SK-N-SH (cell line): ENCODE data around the gene PDE6B.

ENCODE experiments used
- EP300 ChIP-seq, 2 experiments: IDR thresholded peaks; 2 replicates each; pipeline versions ENCODE4 v1.4.0 to v1.6.1; 2012; ENCODE audit warnings: borderline replicate concordance in 1 of 2, low read depth in 1 of 2, low read length in 1 of 2
- JUND ChIP-seq: IDR thresholded peaks from 2 replicates; pipeline ENCODE4 v1.4.0; 2012
- MAX ChIP-seq: IDR thresholded peaks from 2 replicates; pipeline ENCODE4 v1.4.0; 2012; ENCODE audit warnings: low read depth
- MXI1 ChIP-seq: IDR thresholded peaks from 2 replicates; pipeline ENCODE4 v1.6.1; 2012; ENCODE audit warnings: mild to moderate bottlenecking, low read depth, low read length, improper control_type of control experiment
- PBX3 ChIP-seq: IDR thresholded peaks from 2 replicates; pipeline ENCODE4; 2012
- POLR2AphosphoS5 ChIP-seq: IDR thresholded peaks from 2 replicates; pipeline ENCODE4 v1.6.1; 2012; ENCODE audit warnings: low read depth, low read length
- RAD21 ChIP-seq: IDR thresholded peaks from 2 replicates; pipeline ENCODE4 v1.6.1; 2012; ENCODE audit warnings: mild to moderate bottlenecking, low read length
- REST ChIP-seq: IDR thresholded peaks from 2 replicates; pipeline ENCODE4 v1.6.1; 2012; ENCODE audit warnings: mild to moderate bottlenecking, low read depth, low read length, moderate library complexity
- RFX5 ChIP-seq: IDR thresholded peaks from 2 replicates; pipeline ENCODE4 v1.6.1; 2012; ENCODE audit warnings: mild to moderate bottlenecking, improper control_type of control experiment, low read length
- TAF1 ChIP-seq: IDR thresholded peaks from 2 replicates; pipeline ENCODE4 v1.6.1; 2012; ENCODE audit warnings: low read depth, mild to moderate bottlenecking, low read length, moderate library complexity, borderline replicate concordance
- TEAD4 ChIP-seq: IDR thresholded peaks from 2 replicates; pipeline ENCODE4 v1.4.0; 2012; ENCODE audit warnings: mild to moderate bottlenecking, borderline replicate concordance; ENCODE audit not compliant: insufficient read depth
- YY1 ChIP-seq: IDR thresholded peaks from 2 replicates; pipeline ENCODE4 v1.4.0; 2012; ENCODE audit warnings: low read depth, mild to moderate bottlenecking
- TF ChIP-seq, protein P1 (sequence below): fragments of 200-600 bp; sonication (generic); IDR thresholded peaks from 2 replicates; pipeline ENCODE4 v1.6.1; 2017; ENCODE audit warnings: antibody characterized with exemption, mild to moderate bottlenecking, moderate library complexity
- TF ChIP-seq, protein P2 (sequence below): IDR thresholded peaks from 2 replicates; pipeline ENCODE4 v1.4.0; 2012; ENCODE audit warnings: low read depth, borderline replicate concordance

DNA sequence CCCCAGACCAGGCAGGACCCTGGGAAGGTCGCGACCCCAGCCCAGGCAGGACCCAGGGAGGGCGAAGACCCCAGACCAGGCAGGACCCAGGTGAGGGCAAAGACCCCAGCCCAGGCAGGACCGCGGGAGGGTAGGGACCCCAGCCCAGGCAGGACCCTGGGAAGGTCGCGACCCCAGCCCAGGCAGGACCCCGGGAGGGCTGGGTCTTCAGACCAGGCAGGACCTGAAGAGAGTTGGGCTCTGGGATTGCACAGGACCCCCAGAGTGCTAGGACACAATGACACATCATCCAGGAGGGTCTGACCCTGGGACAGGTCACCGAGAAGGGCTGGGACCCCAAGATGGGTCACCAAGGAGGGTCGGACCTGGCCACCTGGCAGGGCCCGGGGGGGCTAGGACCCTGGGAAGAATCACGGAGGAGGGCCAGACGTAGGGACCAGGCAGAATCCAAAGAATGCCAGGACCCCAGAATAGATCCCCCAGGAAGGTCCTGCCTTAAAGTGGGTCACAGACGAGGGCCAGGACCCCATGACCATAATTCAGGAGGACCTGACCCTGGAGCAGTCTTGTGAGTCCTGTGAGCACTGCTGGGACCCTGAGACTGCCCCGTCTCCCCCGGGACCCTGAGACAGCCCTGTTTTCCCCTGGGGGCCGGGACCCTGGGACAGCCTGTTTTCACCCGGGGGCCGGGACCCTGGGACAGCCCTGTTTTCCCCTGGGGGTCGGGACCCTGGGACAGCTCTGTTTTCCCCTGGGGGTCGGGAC, 81.6 kb downstream of the PDE6B start:
- TF ChIP-seq, protein P1, sequence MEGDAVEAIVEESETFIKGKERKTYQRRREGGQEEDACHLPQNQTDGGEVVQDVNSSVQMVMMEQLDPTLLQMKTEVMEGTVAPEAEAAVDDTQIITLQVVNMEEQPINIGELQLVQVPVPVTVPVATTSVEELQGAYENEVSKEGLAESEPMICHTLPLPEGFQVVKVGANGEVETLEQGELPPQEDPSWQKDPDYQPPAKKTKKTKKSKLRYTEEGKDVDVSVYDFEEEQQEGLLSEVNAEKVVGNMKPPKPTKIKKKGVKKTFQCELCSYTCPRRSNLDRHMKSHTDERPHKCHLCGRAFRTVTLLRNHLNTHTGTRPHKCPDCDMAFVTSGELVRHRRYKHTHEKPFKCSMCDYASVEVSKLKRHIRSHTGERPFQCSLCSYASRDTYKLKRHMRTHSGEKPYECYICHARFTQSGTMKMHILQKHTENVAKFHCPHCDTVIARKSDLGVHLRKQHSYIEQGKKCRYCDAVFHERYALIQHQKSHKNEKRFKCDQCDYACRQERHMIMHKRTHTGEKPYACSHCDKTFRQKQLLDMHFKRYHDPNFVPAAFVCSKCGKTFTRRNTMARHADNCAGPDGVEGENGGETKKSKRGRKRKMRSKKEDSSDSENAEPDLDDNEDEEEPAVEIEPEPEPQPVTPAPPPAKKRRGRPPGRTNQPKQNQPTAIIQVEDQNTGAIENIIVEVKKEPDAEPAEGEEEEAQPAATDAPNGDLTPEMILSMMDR = no peak
- TF ChIP-seq POLR2AphosphoS5 (no peak), TEAD4 (no peak), TAF1 (no peak), PBX3 (no peak), RFX5 (no peak), MXI1 (no peak), JUND (no peak), YY1 (no peak), REST (no peak), EP300 (IDR thresholded peaks at IDR 0.05; ENCODE audit: borderline replicate concordance in 1 of 2, low read depth in 1 of 2, low read length in 1 of 2) (no peak), RAD21 (no peak), MAX (no peak)
- TF ChIP-seq, protein P2, sequence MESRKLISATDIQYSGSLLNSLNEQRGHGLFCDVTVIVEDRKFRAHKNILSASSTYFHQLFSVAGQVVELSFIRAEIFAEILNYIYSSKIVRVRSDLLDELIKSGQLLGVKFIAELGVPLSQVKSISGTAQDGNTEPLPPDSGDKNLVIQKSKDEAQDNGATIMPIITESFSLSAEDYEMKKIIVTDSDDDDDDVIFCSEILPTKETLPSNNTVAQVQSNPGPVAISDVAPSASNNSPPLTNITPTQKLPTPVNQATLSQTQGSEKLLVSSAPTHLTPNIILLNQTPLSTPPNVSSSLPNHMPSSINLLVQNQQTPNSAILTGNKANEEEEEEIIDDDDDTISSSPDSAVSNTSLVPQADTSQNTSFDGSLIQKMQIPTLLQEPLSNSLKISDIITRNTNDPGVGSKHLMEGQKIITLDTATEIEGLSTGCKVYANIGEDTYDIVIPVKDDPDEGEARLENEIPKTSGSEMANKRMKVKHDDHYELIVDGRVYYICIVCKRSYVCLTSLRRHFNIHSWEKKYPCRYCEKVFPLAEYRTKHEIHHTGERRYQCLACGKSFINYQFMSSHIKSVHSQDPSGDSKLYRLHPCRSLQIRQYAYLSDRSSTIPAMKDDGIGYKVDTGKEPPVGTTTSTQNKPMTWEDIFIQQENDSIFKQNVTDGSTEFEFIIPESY = no peak
